ENCODE data around the gene CDC42BPB.

DNA sequence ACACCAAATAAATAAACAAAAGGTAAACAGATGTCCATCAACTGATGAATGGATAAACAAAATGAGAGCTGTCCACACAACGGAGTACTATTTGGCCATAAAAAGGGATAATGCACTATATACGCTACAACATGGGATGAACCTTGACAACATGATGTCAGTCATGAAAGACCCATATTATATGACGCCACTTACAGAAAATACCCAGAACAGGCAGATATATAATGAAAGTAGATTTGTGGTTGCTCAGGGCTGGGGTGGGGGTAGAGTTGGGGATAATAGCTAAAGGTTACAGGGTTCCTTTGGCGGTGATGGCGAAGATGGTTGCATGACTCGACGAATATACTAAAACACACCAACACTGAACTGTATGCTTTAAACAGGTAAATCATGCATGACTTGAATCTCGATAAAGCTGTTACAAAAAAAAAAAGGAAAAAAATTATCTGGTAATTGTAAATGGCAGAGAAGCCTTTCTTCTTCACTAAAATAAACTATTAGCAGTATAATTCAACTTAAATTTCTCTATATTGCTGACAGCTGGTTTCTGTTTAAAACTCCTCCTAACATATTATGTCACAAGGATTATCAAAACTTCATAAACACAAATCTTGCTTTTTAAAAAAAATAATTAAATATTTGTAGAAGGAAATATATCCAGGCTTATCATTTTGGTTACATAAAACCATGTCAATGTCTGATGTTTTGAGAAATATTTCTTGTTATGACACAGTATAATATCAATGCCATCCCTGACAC lies 13.9 kb downstream of the CDC42BPB start:
- TF ChIP-seq EZH2 (conservative IDR thresholded peaks at IDR 0.05; ENCODE audit: low read depth, low read length) (no peak), CHD4 (IDR thresholded peaks at IDR 0.05; ENCODE audit: borderline replicate concordance, low read length) (no peak), FIP1L1 (IDR thresholded peaks at IDR 0.05; ENCODE audit: borderline replicate concordance, insufficient read depth, low read depth, low read length) (no peak), HINFP (CRISPR knock-in tag; IDR thresholded peaks at IDR 0.05; ENCODE audit: low read depth) (no peak), SYNCRIP (IDR thresholded peaks at IDR 0.05; ENCODE audit: insufficient read depth, low read depth, low read length) (no peak), NBN (conservative IDR thresholded peaks at IDR 0.05) (no peak), RBM22 (optimal IDR thresholded peaks at IDR 0.05; ENCODE audit: low read length) (no peak), CTCF (CRISPR knock-in tag; IDR thresholded peaks at IDR 0.05) (no peak), ZNF780A (CRISPR knock-in tag; IDR thresholded peaks at IDR 0.05) (no peak), TEAD2 (CRISPR knock-in tag; IDR thresholded peaks at IDR 0.05) (no peak), NFIC (IDR thresholded peaks at IDR 0.05; ENCODE audit: low read length) (no peak)
- TF ChIP-seq, protein P1, sequence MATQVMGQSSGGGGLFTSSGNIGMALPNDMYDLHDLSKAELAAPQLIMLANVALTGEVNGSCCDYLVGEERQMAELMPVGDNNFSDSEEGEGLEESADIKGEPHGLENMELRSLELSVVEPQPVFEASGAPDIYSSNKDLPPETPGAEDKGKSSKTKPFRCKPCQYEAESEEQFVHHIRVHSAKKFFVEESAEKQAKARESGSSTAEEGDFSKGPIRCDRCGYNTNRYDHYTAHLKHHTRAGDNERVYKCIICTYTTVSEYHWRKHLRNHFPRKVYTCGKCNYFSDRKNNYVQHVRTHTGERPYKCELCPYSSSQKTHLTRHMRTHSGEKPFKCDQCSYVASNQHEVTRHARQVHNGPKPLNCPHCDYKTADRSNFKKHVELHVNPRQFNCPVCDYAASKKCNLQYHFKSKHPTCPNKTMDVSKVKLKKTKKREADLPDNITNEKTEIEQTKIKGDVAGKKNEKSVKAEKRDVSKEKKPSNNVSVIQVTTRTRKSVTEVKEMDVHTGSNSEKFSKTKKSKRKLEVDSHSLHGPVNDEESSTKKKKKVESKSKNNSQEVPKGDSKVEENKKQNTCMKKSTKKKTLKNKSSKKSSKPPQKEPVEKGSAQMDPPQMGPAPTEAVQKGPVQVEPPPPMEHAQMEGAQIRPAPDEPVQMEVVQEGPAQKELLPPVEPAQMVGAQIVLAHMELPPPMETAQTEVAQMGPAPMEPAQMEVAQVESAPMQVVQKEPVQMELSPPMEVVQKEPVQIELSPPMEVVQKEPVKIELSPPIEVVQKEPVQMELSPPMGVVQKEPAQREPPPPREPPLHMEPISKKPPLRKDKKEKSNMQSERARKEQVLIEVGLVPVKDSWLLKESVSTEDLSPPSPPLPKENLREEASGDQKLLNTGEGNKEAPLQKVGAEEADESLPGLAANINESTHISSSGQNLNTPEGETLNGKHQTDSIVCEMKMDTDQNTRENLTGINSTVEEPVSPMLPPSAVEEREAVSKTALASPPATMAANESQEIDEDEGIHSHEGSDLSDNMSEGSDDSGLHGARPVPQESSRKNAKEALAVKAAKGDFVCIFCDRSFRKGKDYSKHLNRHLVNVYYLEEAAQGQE (IDR thresholded peaks at IDR 0.05; ENCODE audit: borderline replicate concordance in 1 of 2, low read depth in 1 of 2, low read length in 2 of 2), result no peak
- TF ChIP-seq, protein P2, sequence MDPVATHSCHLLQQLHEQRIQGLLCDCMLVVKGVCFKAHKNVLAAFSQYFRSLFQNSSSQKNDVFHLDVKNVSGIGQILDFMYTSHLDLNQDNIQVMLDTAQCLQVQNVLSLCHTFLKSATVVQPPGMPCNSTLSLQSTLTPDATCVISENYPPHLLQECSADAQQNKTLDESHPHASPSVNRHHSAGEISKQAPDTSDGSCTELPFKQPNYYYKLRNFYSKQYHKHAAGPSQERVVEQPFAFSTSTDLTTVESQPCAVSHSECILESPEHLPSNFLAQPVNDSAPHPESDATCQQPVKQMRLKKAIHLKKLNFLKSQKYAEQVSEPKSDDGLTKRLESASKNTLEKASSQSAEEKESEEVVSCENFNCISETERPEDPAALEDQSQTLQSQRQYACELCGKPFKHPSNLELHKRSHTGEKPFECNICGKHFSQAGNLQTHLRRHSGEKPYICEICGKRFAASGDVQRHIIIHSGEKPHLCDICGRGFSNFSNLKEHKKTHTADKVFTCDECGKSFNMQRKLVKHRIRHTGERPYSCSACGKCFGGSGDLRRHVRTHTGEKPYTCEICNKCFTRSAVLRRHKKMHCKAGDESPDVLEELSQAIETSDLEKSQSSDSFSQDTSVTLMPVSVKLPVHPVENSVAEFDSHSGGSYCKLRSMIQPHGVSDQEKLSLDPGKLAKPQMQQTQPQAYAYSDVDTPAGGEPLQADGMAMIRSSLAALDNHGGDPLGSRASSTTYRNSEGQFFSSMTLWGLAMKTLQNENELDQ (CRISPR knock-in tag; IDR thresholded peaks at IDR 0.05; ENCODE audit: borderline replicate concordance), result no peak
